ENCODE data around the gene UBAC2.

GRCh38 chr13:99378985-99379733, 178.5 kb downstream of the UBAC2 start:
- TF ChIP-seq EZH2 (IDR thresholded peaks at IDR 0.05; ENCODE audit: borderline replicate concordance, low read depth, low read length, poor library complexity, severe bottlenecking) (no peak), CTCF (conservative IDR thresholded peaks at IDR 0.05; ENCODE audit: low read depth, low read length) (no peak)
